GM21360 (cell line): ENCODE results near the gene RAP2A.

Experiments
- ATAC-seq: cut with Tn5 transposase; IDR thresholded peaks from one replicate; pipeline ENCODE4 v1.9.1; 2021; ENCODE audit warnings: mild to moderate bottlenecking, moderate library complexity; ENCODE audit not compliant: unreplicated experiment

RAP2A gene

GRCh38 chr13:97422118-97423054 lies 11.6 kb upstream of the RAP2A start:
- no peak for ATAC-seq

- no peak for ATAC-seq
These were observed 10.5 kb upstream of the RAP2A start for GRCh38 chr13:97423300-97424045.

DNA sequence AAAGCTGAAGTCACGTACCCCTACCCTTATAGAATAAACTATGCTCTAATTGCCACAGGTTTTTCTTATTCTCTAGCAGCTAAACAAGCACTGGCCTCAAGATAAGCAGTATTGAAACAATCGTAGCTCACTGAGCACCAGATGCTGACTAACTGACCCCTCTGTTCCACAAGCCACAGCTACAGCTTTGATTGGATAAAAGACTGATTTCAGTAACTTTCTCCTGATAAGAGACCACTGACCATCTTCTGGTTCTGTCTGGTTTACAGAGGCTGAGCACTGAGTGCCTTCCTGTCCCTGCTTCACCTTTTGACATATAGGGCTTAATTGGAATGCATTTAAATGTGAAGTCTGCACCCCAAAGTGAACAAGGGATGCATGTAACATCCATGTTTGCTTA lies 8.4 kb upstream of the RAP2A start:
- ATAC-seq: no peak

DNA sequence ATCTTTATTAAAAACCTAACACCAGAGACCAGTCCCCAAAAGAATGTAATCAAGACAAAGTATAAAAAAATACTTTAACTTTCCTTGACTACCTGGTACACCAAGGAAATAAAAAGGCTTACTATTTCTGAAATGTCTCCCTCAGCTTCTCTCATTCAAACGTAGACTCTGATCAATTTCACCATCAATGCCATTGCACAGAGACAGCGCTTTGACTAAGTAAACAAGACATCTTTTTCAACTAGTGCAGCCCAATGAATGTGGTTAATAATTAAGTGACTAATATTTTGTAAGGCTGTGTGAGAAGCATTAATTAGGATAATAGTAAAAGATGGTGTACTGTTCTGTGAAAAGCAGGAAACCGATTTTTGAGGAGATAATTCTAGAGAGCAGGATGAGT lies 7.3 kb upstream of the RAP2A start:
- ATAC-seq: no peak

DNA sequence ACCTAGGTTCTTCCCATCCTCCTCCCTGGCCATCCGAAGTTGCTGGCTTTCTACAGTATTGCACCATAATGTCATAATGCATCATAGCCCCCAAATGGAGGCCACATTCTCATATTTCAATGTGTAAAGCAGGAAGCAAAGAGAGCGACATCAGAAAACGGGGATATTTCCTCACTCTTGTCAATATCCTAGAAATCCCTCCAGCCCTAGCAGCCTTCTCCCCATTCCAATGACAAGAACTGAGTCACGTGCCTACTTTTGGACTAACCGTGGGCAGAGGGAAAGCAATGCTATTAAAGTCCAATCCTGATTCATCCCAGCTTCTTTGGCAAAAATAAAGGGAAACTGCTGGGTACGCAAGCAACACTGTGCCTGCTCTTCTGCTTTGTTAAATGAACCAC lies 4.3 kb upstream of the RAP2A start:
- no peak for ATAC-seq

- ATAC-seq: no peak
These were observed 3.7 kb upstream of the RAP2A start for GRCh38 chr13:97430296-97430695.

GRCh38 chr13:97431171-97431764 lies 2.7 kb upstream of the RAP2A start:
- ATAC-seq: no peak

DNA sequence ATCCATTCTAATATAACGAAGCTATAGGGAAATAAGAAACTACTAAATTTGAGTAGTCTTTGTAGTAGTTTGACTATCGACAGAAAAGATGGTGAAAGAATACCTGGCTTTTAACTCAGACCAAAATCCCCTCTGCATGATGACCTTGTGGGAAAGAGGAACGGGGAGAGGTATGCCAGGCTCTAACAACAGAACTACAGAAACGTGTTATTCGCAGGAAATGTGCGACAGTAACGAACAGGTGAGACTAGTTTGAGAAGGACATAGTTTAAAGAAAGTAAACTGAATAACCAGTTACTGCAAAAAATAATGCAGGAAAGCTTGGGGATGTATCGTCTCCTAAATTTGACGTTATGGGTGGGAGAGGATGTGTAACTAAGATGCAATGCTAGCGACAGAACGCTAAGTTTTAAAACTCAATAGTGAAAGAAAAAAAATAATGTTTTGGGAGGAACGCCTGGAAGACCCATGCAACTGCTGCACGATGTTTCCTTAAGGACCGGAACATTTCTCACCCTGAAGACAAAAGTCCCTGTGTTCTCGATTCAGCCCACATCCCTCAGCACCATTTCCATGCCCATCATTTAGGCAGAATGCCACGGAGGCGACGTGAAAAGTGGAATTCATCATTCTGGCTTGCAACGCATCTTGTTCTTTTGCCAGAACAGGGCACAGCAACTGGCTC lies 1.6 kb upstream of the RAP2A start:
- ATAC-seq: no peak

DNA sequence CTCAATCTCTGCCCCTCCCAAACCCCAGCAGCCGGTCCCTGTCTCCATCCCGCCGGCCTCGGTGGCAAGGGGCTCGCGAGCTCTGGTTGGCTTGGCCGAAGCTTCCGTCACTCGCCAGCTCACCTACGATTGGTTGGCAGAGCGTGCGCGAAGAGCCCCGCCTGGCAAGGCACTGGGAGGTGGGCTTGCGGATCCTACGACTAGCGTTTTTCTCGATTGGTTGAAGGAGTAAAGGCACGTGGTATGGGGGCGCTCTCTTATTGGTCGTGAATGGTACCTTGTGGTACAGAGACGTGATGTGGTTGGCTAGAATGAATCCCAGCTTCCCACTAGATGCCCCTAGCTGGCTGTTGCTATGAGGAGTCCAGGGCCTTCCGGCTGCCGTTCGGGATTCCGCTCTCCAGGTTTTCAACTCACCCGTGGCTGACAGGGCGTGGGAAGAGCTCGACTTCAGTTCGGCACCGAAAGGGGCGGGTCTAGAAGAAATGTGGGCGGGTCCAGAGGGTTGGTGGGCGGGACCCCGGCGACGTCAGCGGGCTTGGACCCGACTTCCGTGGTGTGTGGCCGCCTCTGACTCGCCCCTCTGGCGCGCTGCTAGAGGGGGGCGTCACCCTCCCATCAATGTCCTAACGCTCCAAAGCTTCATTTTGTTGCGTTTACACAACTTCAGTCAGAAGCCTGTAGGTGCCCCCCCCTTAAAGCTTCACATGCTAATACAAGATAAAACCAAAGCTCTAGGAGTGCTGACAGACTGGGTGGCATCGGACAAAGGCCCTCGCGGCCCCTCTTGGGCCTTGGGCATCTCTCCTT lies 847 bp upstream of the RAP2A start:
- ATAC-seq: peak; percentile 76

DNA sequence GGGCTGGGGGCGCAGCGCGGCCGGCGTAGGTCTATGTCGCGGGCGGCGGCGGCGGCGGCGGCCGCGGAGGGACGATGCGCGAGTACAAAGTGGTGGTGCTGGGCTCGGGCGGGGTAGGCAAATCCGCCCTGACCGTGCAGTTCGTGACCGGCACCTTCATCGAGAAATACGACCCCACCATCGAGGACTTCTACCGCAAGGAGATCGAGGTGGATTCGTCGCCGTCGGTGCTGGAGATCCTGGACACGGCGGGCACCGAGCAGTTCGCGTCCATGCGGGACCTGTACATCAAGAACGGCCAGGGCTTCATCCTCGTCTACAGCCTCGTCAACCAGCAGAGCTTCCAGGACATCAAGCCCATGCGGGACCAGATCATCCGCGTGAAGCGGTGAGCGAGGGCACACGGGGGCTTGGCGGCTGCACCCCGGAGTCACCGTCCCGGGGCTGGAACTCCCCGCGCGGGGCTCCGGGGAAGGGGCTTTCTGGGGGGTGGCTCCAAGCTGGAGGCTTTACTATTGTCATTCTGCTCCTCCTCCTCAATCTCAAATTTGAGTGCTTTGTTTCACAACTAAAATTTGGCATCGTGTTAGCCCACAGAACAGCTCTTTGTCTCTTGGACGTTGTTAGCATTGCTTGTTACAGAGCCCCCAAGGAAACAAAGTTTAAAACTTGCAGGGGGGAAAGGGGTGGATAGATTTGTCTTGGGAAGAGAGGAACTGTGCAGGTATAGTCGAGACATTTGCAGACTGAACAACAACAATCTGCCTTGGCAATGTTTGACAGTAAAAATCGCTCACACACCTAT lies 630 bp downstream of the RAP2A start:
- ATAC-seq: no peak

DNA sequence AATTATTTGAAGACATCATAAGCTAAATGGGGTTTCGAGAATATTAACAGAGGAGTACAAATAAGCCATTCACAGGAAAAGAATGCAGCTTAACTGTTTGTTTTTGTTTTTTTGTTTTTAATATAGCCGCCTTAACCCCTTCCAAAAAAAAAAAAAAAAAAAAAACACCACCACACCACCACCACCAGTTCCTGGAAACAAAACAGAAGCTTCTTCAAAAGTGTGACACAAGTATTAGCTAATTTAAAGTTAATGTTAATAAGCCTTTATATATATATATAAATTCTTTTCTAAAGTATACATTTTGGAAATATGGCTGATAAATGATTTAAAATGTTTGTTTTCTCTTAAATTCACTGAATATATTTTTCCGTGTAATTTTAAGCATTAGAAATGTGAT lies 1.4 kb downstream of the RAP2A start:
- ATAC-seq: no peak

GRCh38 chr13:97435794-97436193 lies 1.8 kb downstream of the RAP2A start:
- no peak for ATAC-seq

DNA sequence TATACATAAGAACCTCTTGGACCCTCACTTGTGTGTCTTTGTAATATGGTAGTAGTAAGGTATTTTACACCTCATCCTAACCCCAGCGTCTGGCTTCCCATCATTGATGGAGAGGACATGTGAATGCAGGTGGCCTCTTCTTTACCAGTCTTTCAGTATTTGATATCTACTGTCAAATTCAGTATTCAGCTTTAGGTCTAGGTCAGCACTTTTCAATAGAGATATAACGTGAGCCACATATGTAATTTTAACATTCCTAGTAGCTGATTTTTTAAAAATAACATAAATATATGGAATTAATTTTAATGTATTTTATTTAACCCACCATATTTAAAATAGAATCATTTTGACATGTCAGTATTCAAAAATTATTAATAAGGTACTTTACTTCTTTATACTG lies 2.9 kb downstream of the RAP2A start:
- ATAC-seq: no peak

- ATAC-seq: no peak
These were observed 3.8 kb downstream of the RAP2A start for GRCh38 chr13:97437729-97438128.

GRCh38 chr13:97438856-97439595 lies 5.1 kb downstream of the RAP2A start:
- no peak for ATAC-seq

GRCh38 chr13:97440598-97441170 lies 6.7 kb downstream of the RAP2A start:
- ATAC-seq: no peak

GRCh38 chr13:97441368-97441767 lies 7.4 kb downstream of the RAP2A start:
- ATAC-seq: peak; percentile 59

- no peak for ATAC-seq
These were observed 11.7 kb downstream of the RAP2A start for GRCh38 chr13:97445522-97446187.
